HG03442 (cell line): ENCODE results near the gene TBCD.

Source experiments
- ATAC-seq: cut with Tn5 transposase; IDR thresholded peaks from one replicate; pipeline ENCODE4 v1.9.1; 2021; ENCODE audit warnings: mild to moderate bottlenecking, moderate library complexity; ENCODE audit not compliant: unreplicated experiment

The TBCD gene

DNA sequence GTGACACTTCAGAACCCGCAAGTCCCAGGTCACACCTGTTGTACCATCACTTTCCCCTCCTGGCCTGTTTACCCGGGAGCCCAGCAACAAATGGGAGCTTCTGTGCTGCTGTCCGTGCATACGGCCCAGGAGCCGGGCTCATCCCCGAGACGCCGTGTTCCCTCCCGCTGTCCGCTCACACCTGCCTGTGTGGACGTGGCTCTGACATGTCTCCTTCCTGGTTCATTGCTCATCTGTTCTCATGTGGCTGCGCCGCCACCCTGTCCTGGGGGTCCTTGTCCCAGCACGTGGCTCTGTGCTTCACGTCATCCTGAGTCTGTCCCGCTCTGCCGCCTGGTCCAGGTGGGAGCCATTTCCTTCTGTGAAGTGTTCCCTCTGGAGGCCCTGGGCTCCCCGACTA lies 37.9 kb downstream of the TBCD start:
- ATAC-seq = no peak

GRCh38 chr17:82790391-82790790 lies 38.5 kb downstream of the TBCD start:
- no peak for ATAC-seq

- ATAC-seq = no peak
Measured at GRCh38 chr17:82791532-82791931, 39.7 kb downstream of the TBCD start.

GRCh38 chr17:82793974-82794630 lies 42.2 kb downstream of the TBCD start:
- ATAC-seq = no peak

GRCh38 chr17:82794781-82795482 lies 43.1 kb downstream of the TBCD start:
- ATAC-seq = no peak

GRCh38 chr17:82795615-82796014 lies 43.8 kb downstream of the TBCD start:
- ATAC-seq = no peak

DNA sequence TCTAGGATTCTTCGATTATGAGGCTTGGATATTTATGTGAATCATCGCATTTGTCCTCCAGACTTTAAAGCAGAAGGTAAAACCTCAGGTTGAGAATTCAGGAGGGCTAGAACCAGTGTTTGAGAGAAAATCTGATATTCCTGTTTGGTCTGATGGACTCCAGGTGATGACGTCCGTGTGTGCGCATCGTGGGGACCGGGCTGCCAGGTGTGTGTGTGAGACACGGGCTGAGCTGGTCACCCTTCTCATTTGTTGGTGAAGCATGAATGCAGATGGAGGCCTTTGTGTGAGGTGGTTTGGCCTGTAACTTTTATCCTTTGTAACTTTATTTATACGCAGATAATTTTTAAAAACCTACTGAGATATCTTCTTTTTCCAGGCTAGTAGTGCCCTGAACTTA lies 45.2 kb downstream of the TBCD start:
- ATAC-seq = no peak

- no peak for ATAC-seq
Measured at GRCh38 chr17:82798752-82799151, 46.9 kb downstream of the TBCD start.

- no peak for ATAC-seq
Measured at GRCh38 chr17:82799591-82799990, 47.7 kb downstream of the TBCD start.

GRCh38 chr17:82800885-82801284 lies 49.0 kb downstream of the TBCD start:
- ATAC-seq = no peak

DNA sequence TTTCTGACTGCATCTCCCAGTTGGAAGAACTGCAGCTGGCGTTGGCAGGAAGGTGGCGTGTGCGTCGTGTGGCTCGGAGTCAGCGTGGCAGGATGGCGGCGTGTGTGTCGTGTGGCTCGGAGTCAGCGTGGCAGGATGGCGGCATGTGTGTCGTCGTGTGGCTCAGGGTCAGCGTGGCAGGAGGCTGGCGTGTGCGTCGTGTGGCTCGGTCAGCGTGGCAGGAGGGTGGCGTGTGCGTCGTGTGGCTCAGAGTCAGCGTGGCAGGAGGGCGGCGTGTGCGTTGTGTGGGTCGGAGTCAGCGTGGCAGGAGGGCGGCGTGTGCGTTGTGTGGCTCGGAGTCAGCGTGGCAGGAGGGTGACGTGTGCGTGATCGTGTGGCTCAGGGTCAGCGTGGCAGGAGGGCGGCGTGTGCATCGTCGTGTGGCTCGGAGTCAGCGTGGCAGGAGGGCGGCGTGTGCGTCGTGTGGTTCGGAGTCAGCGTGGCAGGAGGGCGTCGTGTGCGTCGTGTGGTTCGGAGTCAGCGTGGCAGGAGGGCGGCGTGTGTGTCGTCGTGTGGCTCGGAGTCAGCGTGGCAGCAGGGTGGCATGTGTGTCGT lies 49.6 kb downstream of the TBCD start:
- no peak for ATAC-seq

GRCh38 chr17:82802075-82802780 lies 50.4 kb downstream of the TBCD start:
- ATAC-seq = no peak

DNA sequence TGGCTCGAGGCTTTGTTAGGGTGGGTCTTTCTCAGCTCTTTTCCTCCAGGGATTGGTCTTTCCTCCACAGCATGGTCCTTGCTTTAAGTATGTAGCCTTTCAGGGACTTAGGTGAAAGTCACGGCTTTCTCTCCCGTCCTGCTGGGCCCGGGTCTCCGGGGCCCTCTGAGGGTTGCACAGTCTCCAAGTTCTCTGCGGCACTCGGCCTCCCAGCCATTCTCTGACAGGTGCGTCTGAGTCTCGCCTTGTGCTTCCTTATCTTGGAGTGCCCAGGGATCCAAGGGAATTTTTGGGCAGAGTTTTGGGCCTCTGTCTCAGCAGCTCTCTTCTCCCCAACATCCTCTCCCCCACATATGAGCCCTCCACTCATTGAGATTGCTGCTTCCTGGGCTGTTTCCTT lies 51.3 kb downstream of the TBCD start:
- no peak for ATAC-seq

DNA sequence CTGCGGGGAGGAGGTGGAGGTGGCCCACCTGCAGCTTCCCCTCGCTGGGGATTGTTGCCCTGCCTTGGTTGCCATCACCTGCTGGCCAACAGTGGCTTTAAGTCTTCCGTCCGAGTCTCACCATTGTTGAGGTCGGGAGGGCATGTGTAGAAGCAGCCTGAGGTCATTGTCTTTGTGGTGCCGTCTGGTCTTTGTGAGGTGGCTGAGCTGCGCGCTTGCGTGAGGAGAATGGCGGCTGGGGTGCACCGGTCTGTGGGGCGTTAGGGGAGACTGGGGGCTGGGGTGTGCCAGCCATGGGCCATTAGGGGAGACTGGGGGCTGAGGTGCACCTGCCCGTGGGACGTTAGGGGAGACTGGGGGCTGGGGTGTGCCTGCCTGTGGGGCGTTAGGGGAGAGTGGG lies 51.7 kb downstream of the TBCD start:
- no peak for ATAC-seq

DNA sequence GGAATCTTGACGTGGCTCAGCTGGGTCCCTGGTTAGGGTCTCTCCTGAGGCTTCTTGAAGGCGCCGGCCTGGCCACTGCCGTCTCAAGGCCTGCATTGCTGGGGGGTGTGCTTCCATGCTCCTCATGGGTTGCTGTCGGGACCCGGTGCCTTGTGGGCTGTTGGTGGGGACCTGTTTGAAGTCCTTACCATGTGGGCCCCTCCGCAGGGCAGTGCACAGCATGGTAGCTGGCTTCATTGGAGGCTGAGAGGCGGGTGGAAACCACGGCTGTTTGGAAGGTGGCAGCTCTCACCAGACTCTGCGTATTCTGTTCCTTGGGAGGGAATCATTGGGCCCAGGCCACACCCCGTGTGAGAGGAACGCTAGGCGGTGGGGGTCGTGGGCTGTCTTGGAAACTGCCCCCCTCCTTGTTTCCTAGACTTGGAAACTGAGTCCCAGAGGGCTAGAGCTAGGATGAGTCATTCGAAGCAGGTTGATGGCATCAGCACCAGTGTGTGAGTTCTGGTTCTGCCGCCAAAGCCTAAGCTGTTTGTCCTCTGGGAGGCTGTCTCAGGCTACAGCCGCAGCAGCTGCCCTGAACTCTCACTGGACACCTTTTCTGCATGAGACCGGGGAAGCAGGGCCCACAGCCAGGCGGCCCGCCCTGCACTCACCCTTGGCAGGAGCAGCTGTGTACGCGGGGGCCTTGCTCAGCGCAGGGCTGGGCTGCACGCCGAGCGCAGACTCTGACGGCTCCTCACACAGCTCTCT lies 52.8 kb downstream of the TBCD start:
- ATAC-seq = no peak

DNA sequence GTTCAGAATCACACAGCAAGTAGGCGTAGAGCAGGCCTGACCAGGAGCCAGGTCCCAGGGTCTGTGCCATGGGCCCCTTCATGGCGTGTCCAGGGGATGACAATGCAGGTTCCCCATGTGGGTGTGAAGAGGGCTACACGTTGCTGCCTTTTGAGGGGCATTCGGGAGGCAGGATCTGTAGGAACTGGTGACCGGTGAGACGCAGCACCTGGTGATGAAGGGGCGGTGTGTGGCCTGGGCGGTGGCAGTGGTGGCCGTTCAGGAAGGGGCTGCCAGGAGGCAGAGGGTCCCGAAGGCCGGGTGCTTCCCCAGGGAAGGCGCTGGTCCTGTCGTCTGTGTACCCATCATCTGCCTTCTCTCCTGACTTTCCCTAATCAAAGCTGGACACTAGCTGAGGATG lies 53.4 kb downstream of the TBCD start:
- ATAC-seq = no peak

GRCh38 chr17:82805823-82806222 lies 54.0 kb downstream of the TBCD start:
- ATAC-seq = no peak

DNA sequence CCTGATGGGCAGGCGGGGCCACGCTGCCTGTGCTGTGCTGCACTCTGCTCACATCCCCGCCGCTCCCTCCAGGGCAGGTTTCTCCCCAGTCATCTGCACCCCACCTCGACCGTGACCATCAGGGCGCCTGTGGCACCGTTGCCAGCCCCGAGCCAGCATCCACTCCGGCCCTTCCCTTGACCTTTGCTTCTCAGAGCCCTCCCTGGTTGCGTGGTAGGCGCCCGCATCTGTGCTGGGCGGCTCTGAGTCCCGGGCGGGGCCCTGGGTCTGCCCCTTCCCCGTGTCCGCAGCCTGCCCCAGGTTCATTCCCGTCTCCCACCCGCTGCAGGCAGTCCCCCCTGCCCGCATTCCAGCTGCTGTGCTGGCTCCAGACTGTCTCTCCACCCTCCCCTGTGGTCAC lies 54.8 kb downstream of the TBCD start:
- ATAC-seq = no peak

- ATAC-seq = no peak
Measured at GRCh38 chr17:82807101-82807500, 55.2 kb downstream of the TBCD start.

- ATAC-seq = no peak
Measured at GRCh38 chr17:82807562-82807961, 55.7 kb downstream of the TBCD start.

DNA sequence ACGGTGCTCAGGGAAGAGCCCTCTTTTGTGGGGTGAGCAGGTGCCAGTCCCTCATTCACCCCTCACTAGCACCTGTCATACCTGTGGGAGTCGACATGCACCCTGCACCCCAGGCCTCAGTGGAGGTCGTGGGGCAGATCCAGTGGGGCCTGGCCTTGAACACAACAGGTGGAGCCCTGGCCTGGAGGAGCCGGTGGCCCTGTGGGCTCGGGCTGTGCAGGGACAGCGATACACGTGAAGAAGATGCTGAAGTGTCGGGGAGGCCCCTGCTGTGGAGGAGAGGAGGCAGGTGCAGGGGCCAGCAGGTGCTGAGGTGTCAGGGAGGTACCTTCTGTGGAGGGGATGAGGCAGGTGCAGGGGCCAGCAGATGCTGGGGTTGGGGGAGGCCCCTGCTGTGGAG lies 56.1 kb downstream of the TBCD start:
- ATAC-seq = no peak
